ENCODE data around the gene ZNF780A.

Gene ZNF780A

GRCh38 chr19:40101813-40102212, 11.1 kb upstream of the ZNF780A start:
- no peak for DNase-seq (ENCODE audit: extremely low read depth, low read depth)
- TF ChIP-seq CTCF (IDR thresholded peaks at IDR 0.05; ENCODE audit: low read depth, low read length) = no peak

GRCh38 chr19:40093416-40093815, 2.7 kb upstream of the ZNF780A start:
- TF ChIP-seq CTCF (IDR thresholded peaks at IDR 0.05; ENCODE audit: low read depth, low read length) = no peak
- no peak for DNase-seq (ENCODE audit: extremely low read depth, low read depth)

DNA sequence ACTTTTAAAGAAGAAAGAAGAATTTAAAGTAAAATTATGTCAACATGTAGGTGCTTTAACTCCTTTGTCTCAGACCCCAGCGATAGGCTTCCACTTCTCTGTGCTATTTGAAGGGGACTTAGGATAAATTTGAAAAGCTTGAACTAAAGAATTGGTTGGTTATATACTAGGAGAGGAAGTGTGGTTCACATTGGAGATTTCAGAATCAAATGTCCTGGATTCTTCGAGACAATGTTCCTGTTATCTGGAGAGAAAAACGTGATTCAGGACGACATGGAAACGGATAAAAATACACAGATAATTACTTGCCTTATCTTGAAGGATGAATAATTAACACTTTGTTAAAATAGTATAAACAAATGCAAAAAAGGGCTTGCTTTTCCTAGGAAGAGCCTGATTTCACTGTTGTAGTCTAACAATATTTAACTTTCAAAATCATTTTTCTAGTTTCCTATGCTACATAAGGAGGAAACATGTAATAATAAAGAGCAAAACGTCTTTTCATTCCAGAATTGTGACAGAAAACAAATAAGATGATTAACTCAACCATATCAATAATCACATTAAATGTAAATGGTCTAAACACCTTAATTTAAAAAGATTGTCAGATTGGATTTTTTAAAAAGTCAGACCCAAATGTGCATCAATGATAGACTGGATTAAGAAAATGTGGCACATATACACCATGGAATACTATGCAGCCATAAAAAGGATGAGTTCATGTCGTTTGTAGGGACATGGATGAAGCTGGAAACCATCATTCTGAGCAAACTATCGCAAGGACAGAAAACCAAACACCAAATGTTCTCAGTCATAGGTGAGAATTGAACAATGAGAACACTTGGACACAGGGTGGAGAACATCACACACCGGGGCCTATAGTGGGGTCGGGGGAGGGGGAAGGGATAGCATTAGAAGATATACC, 724 bp upstream of the ZNF780A start:
- no peak for DNase-seq (ENCODE audit: extremely low read depth, low read depth)
- no peak for TF ChIP-seq CTCF (IDR thresholded peaks at IDR 0.05; ENCODE audit: low read depth, low read length)

GRCh38 chr19:40089462-40089861, 1.3 kb downstream of the ZNF780A start:
- DNase-seq (ENCODE audit: extremely low read depth, low read depth) = peak; percentile 38
- no peak for TF ChIP-seq CTCF (IDR thresholded peaks at IDR 0.05; ENCODE audit: low read depth, low read length)

GRCh38 chr19:40088299-40089047, 2.3 kb downstream of the ZNF780A start:
- DNase-seq (ENCODE audit: extremely low read depth, low read depth) = no peak
- no peak for TF ChIP-seq CTCF (IDR thresholded peaks at IDR 0.05; ENCODE audit: low read depth, low read length)

DNA sequence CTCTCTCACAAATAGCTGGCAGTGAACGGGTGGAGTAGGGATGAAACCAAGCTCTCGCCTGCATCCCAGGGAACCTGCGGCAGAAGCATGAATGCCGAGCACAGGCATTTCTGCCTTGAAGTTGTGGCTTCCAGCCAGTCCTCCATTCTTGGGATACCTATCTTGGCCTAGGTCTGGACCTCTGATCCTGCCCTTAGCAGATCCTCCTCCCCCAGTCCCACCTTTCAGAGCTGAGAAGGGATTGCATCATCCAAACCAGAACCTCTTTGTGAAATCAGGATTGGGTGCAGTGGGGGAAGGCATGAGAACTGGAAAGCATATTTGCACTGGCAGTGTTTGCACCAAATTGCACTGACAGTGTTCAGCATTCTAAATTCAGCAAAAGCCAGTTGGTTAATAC, 5.8 kb downstream of the ZNF780A start:
- TF ChIP-seq CTCF (IDR thresholded peaks at IDR 0.05; ENCODE audit: low read depth, low read length) = no peak
- no peak for DNase-seq (ENCODE audit: extremely low read depth, low read depth)

DNA sequence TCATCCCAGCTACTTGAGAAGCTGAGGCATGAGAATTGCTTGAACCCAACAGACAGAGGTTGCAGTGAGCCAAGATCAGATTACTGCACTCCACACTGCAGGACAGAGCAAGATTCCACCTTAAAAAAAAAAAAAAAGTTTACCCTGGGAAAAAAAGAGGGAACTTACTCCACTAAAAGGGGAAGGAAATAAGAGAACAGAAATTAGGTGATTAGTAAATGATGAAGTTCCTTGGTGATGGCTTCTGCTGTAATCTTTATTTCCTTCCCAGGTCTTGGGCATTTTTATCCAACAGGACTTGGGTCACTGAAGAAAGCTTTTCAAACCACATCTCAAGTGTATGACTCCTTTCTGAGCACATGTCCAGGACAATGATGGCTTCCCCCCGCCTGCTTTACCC, 9.3 kb downstream of the ZNF780A start:
- DNase-seq (ENCODE audit: extremely low read depth, low read depth) = no peak
- TF ChIP-seq CTCF (IDR thresholded peaks at IDR 0.05; ENCODE audit: low read depth, low read length) = no peak
